Effector CD4-positive, alpha-beta T cell (primary cell): ENCODE data around the gene CACNB2. TPM values are rescaled to one million over a fixed set of nuclear protein-coding genes. Genes with fewer than 3 reads are reported as not detected.
A peak's percentile ranks its signal among the peaks of the same experiment; 100 is the strongest.

Source experiments
- DNase-seq: peaks from one replicate; pipeline ENCODE4 v3.0.0-alpha.2; 2020
- total RNA-seq: gene quantifications from one replicate; lab custom pipeline; 2026; lab: John Stamatoyannopoulos, UW

Gene CACNB2
- total RNA-seq: not detected

DNA sequence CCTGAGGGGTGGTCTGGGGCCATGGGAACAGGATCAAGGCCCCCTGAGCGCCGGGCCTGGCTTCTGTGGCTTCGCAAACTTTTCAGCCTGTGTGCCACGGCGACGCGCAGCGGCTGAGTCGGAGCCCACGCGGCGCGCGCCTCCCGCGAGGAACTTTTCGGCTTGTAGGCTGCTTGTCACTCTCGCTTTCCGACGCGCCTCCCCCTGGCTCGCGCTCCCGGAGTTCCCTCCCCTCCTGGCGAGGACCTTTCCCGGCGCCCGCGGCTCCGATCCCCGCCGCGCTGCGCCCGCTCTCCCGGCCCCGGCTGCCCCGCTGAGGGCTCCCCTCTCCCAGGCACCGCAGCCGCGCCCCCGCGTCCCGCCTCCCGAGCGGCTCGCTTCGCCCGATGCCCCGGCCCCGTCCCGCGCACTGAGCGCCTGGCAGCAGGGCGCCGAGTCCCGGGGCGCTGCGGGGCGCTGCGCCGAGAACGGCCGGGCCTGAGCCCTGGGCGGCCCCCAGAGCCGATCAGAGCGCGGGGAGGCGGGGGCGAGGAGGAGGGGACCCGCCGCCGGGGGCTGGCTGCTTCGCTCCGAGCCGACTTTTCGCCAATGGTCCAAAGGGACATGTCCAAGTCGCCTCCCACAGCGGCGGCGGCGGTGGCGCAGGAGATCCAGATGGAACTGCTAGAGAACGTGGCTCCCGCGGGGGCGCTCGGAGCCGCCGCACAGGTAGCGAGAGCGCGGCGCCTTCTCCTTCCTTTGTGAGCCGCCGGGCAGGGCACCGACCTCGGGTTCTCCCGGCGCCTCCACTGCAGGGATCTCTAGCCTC lies at the start of gene CACNB2:
CACNB2 (plus strand) TSS at position 276 of the 808 bp plus-strand sequence.
- no peak for DNase-seq

DNA sequence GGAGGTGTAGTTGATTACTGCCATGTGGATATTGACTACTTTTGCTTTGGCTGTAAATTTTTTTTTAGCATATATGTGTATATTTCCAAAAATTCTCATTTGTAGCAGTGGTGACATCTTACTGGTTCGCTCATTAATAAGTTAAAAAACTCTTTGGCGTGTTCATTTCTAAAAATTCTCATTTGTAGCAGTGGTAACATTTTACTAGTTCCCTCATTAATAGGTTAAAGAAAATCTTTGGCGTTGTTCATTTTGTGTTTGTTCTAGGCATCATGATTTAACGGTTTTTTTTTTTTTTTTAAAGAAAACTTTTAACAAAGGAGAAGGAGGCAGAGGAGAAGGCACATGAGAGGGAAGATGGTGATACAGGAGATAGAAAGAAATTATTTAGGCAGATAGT lies 45.9 kb upstream of the CACNB2 start:
- DNase-seq: no peak

DNA sequence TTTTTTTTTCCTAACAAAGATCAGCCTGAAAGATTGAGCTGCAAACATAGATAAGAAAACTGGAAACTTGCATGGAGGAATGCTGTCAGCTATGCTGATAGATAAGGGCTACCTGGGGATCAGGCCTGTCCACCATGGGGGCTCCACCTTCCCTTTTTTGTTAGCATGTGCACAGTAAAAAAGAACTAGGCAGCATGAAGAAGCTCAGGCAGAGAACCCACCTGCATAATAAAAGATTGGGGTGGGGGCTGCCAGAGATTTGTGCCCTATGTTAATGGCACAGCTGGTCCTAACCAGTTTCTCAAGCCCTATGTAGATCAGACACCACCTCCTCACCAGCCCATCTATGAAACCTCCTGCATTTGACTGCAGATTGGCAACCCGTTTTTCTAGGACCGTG lies 45.4 kb upstream of the CACNB2 start:
- DNase-seq: no peak

DNA sequence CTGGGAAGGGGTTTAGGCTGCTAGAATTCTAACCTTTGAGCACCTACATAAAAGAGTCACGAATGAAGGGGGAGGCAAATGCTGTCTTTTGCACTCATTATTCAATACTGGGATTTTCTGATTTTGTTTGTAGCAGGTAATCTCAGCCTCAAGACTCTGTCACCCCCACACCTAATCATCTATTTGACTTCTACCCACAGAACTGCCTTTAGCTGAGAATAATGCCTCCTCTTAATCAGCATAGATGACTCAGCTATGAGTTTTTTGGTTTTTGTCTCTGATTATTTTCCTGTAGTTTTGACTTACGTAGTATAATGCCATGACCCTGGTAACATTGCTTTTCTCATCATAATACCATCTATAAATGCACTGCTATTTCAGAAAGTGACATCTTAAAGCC lies 42.7 kb upstream of the CACNB2 start:
- no peak for DNase-seq

DNA sequence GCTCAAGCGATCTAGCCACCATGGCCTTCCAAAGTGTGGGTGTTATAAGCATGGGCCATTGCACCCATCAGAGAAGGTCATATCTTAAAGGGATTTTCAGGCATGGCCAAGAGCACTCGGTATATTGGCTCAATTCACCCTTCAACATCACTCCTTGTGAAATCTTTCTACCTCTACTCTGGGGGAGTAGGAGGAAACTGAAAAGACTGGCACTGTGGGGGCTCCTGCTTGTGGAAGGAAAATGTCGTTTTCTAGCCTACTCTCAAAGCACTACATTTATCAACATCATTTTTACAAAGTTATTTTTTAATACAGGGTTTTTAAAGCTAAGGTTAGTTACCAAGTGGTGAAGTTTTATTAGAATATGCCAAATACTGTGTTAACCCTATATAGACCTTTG lies 42.0 kb upstream of the CACNB2 start:
- no peak for DNase-seq

DNA sequence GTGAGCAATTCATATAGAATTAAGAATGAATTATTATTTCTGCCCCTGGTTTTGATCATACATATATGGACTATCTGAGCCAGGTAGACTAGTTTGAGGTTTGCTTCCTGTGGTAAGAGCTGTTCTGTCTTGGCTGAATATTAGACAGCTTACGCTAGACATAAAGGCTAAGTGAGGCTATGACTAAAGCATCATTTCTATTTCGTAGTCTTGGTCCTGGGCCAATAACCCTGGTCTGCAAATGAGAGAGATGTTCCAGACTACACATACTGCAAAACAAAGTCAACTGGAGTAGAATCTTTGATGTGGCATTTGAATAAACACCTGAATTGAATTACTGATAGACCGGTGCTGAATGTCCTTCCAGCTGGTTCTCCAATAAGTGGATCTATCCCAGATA lies 40.8 kb upstream of the CACNB2 start:
- DNase-seq: no peak

DNA sequence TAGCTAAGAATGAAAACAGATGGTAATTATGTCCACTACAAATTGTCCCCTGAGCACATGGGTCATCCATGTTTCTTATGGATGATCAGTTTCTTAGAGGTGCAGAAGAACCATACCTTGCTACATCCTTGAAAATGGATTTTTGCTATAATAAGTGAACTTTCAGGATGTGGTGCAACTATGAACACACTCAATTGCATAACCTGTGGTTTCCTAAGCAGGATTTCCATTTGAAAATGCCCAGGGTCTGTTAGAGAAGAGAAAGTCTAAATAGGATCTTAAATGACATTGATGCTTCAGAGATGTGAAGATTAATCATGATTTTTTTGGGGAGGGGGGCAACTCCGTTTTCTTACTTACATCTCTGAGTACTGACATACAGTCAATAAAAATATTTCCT lies 39.6 kb upstream of the CACNB2 start:
- no peak for DNase-seq

DNA sequence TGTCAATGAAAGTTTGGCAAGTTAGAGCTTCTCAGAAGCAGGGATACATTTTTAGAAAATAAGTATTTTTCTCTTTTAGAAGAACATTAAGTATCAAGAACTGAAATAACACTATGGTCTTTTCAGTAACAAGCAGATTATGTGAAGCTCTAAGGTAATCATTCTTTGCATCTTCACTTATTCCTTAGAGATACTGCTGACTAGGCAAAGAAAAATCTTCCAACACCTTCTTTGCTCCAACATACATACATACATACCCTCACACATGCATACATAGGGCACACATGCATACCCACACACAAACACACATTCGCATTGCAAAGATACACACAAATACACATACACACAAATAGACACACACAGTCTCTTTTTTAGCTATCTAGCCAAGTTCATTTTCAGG lies 37.8 kb upstream of the CACNB2 start:
- no peak for DNase-seq

DNA sequence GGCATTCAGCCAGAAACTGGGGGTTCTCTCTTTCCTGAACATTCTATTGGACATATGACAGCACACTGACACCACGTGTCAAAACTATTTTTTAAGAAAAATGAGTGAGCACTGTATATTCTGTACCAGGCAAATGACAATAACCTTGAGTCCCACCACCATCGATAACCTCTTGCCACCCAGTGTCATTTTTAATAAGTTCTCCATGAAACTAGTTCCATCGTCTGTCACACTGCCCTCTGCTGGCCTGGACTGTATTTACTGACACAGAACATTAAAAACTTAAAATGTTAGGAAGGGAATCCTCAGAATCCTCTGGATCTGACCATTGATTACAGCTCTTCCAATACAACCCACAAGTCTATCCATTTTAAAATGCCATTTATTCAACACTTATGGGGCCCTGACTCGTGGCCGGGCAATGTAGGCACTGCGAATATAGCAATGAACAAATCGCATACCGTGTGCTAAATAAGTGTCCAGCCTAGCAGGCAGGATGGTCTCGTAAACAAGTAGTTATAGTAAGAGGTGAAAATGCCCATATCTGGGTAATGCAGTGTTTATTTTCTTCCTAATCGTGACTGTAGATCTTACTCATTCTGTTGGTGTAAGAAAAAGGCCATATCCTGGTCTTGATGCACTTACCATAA lies 35.9 kb upstream of the CACNB2 start:
- DNase-seq: peak; percentile 13

DNA sequence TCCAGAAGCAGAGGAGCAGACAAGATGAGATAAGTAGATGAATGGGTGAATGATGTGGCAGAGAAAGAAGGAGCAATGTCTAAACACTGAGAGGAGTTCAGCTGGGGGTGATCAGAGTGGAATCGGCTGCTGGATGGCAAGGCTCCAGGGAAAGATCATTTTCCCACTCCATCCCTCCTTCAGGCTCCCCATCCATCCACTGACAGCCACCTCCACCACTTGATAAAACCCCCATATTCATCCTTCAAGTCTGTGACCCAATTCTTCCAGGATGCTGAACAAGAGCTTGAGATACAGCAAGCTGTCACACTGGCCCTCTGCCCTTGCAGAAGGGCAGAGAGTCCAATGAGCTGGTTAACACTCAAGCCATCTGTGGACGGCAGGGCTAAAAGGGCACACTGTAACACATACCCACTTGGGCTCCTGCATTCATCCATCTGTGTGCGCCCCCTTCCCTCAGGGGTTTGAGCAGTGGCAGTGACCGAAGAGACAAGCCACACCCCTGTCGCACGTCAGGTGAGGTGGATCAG lies 30.8 kb upstream of the CACNB2 start:
- no peak for DNase-seq

DNA sequence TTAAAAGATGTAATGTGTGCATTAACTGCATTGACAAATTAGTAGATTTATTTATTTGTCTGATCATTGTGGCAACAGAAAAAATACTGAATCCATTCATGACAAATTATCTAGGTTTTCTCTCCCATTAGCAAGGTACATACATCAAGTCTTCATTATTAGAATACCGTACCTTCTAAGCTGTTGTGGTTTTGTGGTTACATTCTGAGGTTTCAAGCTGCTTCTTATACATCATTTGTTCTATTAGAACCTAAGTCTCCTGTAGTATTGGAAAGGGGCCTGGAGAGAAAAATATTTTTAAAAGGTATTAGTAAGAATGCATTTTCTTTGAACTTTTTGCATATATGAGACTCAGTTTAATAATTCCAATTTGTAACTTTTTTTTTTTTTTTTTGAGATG lies 26.3 kb upstream of the CACNB2 start:
- no peak for DNase-seq

DNA sequence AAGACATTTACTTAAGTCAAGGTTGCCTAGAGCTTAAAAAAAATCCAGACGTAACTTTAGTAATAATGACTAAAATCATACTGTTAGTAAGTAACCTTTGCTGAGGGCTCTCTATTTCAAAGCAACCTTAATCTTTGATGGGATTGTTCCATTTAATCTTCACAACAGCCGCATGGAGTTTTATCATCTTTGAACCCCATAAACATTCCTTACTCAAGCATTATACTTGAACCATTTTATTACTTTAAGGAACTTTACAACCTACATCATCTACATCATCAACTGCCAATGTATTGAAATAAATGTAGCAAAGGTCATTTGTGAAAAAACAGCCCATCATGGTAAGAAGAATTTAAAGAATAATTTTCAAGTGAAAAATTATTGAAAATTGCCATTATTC lies 22.9 kb upstream of the CACNB2 start:
- DNase-seq: no peak

DNA sequence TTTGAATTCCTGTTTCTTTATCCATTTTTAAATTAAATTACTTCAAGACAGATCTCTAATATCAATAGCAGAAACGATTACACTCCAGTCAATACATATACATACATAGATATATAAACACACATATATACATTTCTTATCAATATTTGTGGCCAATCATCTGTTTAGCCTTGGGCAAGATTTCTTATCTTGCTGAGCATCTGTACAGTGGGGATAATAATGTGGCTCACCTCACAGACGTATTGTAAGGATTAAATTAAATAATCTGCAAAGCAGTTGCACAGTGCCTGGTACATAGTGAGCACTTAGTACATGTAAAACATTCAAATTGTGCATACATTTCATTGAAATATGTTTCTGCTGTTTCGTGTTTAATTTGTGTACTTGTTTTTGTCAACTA lies 17.5 kb upstream of the CACNB2 start:
- DNase-seq: no peak

DNA sequence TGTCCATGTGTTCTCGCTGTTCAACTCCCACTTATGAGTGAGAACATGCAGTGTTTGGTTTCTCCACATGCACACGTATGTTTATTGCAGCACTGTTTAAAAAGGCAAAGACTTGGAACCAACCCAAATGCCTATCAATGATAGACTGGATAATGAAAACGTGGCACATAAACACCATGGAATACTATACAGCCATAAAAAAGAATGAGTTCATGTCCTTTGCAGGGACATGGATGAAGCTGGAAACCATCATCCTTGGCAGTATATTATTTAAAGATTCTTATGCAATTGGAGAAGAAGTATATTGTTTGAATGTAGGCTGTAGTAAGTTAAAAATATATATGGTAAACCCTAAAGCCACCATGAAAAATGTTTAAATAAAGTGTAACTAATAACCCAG lies 7.2 kb upstream of the CACNB2 start:
- DNase-seq: no peak

DNA sequence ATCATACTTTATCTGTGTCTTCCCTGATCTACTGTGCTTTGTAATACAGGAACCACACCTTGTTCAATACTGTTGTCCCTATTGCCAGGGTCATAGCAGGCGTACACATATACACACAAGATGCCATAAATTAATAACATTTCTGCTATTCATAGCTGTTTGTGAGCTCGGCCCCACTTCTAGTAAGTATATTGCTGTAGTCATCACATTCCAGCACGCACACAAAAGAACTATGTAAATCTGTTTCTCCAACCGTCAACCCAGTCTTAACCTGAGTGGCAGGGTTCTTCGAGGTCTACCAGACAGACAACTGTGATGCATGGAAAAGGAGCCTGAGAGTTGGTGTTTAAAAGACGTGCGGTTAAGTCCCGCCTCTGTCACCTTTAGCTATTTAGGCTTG lies 5.7 kb upstream of the CACNB2 start:
- DNase-seq: no peak

DNA sequence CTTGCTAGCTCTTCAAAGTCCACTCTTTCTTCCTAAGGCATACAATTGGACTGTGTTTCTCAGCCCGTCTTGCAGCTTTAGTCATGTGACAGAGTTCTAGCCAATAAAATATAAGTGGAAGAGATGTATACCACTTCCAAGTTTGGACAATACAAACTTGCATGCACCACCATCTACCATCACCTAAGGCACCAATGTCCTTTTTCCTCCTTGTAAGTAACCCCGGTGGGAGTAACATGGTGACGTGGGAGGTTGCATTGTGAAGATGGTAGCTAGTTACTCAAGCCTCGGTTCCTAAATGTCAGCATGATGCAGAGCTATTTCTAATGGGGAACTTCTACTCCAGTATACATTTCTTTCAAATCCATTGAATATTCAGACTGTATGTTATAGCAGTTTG lies 5.3 kb upstream of the CACNB2 start:
- no peak for DNase-seq

DNA sequence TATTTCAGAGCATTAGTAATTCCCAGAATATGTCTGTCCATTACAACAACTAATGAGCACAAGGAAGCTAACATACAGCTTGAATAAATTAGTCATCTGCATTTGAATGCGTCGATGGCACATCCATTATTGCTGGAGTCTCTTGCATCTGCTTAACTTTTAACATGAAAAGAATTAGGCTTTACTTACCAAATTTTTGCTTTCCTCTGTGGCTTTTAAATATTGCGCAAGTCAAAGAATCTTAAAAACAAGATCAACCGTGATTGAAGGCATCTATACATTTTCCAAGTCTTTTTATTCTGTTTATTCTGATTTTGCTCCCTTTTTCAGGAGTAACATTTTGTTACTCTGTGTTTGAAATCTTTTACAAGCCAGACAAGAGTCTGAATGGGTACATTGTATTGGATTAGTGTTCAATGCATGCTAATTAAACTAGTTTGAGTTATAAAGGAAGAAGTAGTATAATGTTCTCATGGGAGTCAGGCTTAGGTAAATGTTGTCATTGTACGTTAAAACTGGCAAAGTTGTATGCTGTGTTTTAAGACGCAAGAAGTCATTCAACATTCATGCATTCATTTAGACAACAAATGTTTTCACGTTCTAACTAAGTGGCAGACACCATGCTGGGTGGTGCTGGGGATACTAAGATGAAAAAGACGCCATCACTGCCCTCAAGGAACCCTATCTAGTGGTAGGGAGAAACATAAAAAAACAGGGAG lies 4.0 kb upstream of the CACNB2 start:
- no peak for DNase-seq

DNA sequence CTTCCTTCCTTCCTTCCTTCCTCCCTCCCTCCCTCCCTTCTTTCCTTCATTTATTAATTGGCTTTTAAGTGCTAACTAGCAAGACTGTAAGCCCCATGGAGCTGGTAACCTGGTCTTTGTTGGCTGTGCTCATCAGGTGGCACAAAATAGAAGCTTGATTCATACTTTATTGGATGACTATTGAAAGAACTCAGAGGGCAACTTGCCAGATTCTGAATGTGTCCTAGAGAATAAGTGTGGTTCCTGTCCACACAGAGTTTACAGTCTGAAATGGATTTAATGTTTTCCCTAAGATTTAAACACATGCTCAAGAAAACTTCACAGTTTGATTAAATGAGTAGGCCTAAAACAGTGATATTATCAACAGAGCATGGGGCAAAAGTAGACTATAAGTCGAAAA lies 3.1 kb upstream of the CACNB2 start:
- DNase-seq: no peak

DNA sequence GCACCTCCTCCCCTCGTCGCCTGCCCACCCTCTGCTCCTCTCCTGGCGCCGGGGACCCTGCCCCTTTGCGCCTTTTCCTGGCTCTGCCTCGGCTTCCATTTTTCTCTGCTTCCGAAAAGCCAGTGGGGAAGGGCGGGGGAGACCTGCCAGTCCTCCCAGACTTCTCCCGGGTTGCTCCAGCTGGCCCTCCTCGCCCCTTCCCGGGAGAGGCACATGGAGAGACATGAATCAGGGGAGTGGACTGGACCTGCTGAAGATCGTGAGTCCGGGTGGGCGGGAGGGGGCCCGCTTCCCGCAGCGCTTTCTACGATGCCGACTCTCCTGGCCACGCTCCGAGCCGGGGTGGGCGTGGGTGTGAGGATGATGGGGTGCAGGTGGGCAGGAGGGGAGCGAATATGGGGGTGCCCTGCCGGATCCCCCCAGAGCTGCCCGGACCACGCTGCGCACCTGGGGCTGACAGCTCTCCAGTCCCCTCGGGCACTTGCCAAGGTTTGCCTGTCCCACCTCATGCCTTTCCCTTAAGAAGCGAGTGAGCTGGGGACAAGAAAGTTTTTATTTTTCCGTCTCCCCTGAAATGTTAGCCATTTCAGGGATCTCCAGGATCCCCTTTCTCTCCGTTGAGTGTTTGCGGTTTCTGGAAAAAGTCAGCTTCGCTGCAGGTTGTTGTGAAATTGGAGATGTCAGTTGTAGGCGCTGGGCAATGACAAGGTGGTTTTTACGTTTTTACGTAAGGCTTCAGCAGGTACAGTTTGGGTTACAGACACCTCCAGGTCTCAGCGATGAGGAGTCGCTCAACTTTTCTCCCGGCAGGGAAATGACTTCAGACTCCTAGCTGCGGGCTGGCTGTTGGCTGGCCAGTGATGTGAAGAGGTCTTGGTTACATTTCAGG lies 977 bp downstream of the CACNB2 start:
- DNase-seq: no peak

DNA sequence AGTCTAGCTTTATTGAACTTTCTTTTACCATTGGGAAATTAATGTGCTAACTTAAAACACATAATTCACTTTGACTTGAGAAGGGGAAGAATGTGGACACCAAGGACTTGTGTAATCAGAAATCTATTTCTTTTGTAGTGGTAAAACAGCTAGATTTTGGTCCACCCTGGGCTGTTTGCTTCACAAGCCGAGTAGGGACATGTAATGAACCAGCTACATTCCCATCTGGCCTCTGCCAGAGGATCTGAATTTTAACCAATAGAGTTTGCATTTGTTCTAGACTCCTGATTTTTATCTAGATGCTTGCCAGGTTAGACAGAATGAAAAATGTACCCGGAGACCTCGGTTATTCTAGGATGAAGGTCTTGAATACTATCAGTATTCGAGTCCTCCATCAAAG lies 1.9 kb downstream of the CACNB2 start:
- DNase-seq: no peak

DNA sequence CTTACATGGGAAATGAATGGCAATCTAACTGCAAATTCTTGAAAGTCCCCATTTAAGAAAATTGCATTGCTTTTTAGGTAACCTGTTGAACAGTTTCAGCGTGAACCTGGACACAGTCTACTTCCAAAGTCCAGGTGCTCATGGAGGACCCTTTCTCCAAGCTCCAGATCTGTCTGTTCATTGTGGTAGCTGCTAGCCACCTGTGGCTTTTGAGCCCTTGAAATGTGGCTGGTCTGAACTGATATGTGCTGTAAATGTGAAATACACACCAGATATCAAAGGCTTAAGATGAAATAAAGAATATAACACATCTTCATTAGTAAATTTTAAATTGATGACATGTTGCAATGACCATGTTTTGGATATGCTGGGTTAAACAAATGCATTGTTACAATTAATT lies 4.2 kb downstream of the CACNB2 start:
- no peak for DNase-seq

DNA sequence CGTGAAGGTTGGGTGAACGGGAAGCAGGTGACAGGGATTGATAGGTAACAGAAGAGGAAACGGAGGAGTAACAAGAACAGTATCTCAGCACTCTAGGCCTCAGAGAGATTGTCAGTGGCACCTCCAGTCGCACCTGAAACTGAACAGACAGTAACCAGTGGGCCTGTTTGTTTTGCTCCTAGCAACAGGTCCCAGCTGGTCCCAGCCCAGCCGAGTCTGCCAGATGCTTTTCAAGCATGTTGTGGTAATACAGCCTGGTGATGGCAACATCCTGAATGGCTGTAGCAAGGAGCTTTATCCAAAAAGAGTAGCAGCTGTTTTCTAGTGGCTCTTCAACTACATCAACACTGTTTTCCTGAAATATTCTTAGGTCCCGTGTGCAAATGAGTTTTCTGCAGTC lies 4.7 kb downstream of the CACNB2 start:
- no peak for DNase-seq

DNA sequence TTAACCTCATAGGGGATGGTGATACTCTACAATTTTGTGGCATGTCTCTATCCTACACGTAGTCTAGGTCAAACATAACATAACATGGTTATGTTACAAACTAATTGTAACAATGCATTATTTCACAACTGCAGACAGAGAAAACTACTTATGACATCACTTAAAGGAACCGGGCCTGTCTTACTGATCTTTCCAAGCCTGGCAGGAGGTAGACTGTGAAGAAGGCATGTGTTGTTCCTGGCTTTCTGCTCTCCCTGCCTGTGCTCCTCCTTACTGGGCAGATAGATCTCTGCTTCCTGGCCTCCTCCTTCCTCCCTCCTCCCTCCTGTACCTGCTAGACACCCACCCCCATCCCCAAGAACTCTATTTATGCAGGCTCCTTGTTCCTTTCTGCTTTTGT lies 5.4 kb downstream of the CACNB2 start:
- no peak for DNase-seq
